H9 (cell line): ENCODE data around the gene PTOV1. TPM values are rescaled to one million over a fixed set of nuclear protein-coding genes. Genes with fewer than 3 reads are reported as not detected.

Experiments
- DNase-seq: peaks from one replicate; pipeline ENCODE4 v3.0.0-alpha.2; 2017
- H2AFZ ChIP-seq: one replicate; pipeline ENCODE4 v1.6.1; 2013; ENCODE audit warnings: mild to moderate bottlenecking, low read length, control low read depth, moderate library complexity
- H2AK5ac ChIP-seq: 2 replicates; pipeline ENCODE4 v1.6.1; 2013; ENCODE audit warnings: low read length, control low read depth, mixed read lengths; ENCODE audit not compliant: insufficient read length
- H2BK120ac ChIP-seq: one replicate; pipeline ENCODE4 v1.6.1; 2013; ENCODE audit warnings: low read depth, mild to moderate bottlenecking, low read length, control low read depth, inconsistent platforms; ENCODE audit not compliant: poor library complexity, severe bottlenecking
- H2BK12ac ChIP-seq: 2 replicates; pipeline ENCODE4 v1.6.1; 2013; ENCODE audit warnings: low read length, control low read depth, mixed read lengths, low read depth; ENCODE audit not compliant: insufficient read length
- H2BK15ac ChIP-seq: 2 replicates; pipeline ENCODE4 v1.6.1; 2013; ENCODE audit warnings: low read depth, low read length, control low read depth
- H2BK20ac ChIP-seq: one replicate; pipeline ENCODE4 v1.6.1; 2013; ENCODE audit warnings: low read depth, mild to moderate bottlenecking, low read length, control low read depth, inconsistent platforms; ENCODE audit not compliant: poor library complexity, severe bottlenecking
- H2BK5ac ChIP-seq: 2 replicates; pipeline ENCODE4 v1.6.1; 2013; ENCODE audit warnings: low read length, control low read depth, mixed read lengths; ENCODE audit not compliant: insufficient read length
- H3K14ac ChIP-seq: 2 replicates; pipeline ENCODE4 v1.6.1; 2013; ENCODE audit warnings: low read length, control low read depth; ENCODE audit not compliant: insufficient read depth
- H3K18ac ChIP-seq: 2 replicates; pipeline ENCODE4 v1.6.1; 2013; ENCODE audit warnings: low read depth, mild to moderate bottlenecking, mixed read lengths, low read length, control low read depth; ENCODE audit not compliant: insufficient read length
- H3K23ac ChIP-seq: 2 replicates; pipeline ENCODE4 v1.6.1; 2013; ENCODE audit warnings: low read length, control low read depth, mixed read lengths, low read depth; ENCODE audit not compliant: insufficient read length
- H3K23me2 ChIP-seq: 2 replicates; pipeline ENCODE4 v1.6.1; 2013; ENCODE audit warnings: low read depth, mild to moderate bottlenecking, mixed read lengths, low read length, control low read depth; ENCODE audit not compliant: insufficient read length, poor library complexity, severe bottlenecking
- H3K27ac ChIP-seq: 2 replicates; pipeline ENCODE4 v1.5.1; 2013; ENCODE audit warnings: low read length, control low read depth, mixed read lengths, low read depth; ENCODE audit not compliant: insufficient read length
- H3K27me3 ChIP-seq: 2 replicates; pipeline ENCODE4 v1.6.1; 2013; ENCODE audit warnings: low read length, control low read depth, inconsistent platforms; ENCODE audit not compliant: insufficient read depth
- H3K4ac ChIP-seq: 2 replicates; pipeline ENCODE4 v1.6.1; 2013; ENCODE audit warnings: low read depth, mild to moderate bottlenecking, control low read depth, inconsistent platforms, low read length, moderate library complexity
- H3K4me1 ChIP-seq: 2 replicates; pipeline ENCODE4 v1.6.1; 2013; ENCODE audit warnings: low read length, control low read depth, inconsistent platforms; ENCODE audit not compliant: insufficient read depth
- H3K4me2 ChIP-seq: 2 replicates; pipeline ENCODE4 v1.6.1; 2013; ENCODE audit warnings: low read length, control low read depth, mixed read lengths; ENCODE audit not compliant: insufficient read length, insufficient read depth
- H3K56ac ChIP-seq: 2 replicates; pipeline ENCODE4 v1.6.1; 2013; ENCODE audit warnings: low read depth, mild to moderate bottlenecking, mixed read lengths, low read length, control low read depth; ENCODE audit not compliant: insufficient read length
- H3K79me1 ChIP-seq: 2 replicates; pipeline ENCODE4 v1.6.1; 2013; ENCODE audit warnings: low read depth, mild to moderate bottlenecking, moderate library complexity, low read length, control low read depth, inconsistent platforms; ENCODE audit not compliant: insufficient read depth, poor library complexity, severe bottlenecking
- H3K79me2 ChIP-seq: 2 replicates; pipeline ENCODE4 v1.6.1; 2013; ENCODE audit warnings: low read length, control low read depth, inconsistent platforms; ENCODE audit not compliant: insufficient read depth
- H3K9ac ChIP-seq: 2 replicates; pipeline ENCODE4 v1.6.1; 2013; ENCODE audit warnings: low read length, control low read depth, mixed read lengths; ENCODE audit not compliant: insufficient read length; ENCODE audit errors: extremely low read depth
- H3K9me3 ChIP-seq: one replicate; pipeline ENCODE4 v1.6.1; 2013; ENCODE audit warnings: low read depth, low read length, inconsistent platforms; ENCODE audit not compliant: control insufficient read depth
- H3T11ph ChIP-seq: one replicate; pipeline ENCODE4 v1.6.1; 2013; ENCODE audit warnings: mild to moderate bottlenecking, low read length, control low read depth, inconsistent platforms
- H4K20me1 ChIP-seq: one replicate; pipeline ENCODE4 v1.6.1; 2013; ENCODE audit not compliant: control insufficient read depth, insufficient read length, insufficient read depth
- H4K5ac ChIP-seq: 2 replicates; pipeline ENCODE4 v1.6.1; 2013; ENCODE audit warnings: low read depth, mild to moderate bottlenecking, mixed read lengths, low read length, control low read depth; ENCODE audit not compliant: insufficient read length
- H4K8ac ChIP-seq: replicated peaks from 2 replicates; pipeline ENCODE4 v1.6.1; 2013; ENCODE audit warnings: low read length, control low read depth, mixed read lengths, low read depth; ENCODE audit not compliant: insufficient read length
- H4K91ac ChIP-seq: 2 replicates; pipeline ENCODE4 v1.6.1; 2013; ENCODE audit warnings: low read depth, mild to moderate bottlenecking, moderate library complexity, mixed read lengths, low read length, control low read depth; ENCODE audit not compliant: insufficient read length
- H3K27ac Mint-ChIP-seq, 3 experiments: 2 replicates in 2 of 3; 3 replicates in 1 of 3; pipeline ENCODE4 v1.8.0; 2020 to 2021; ENCODE audit warnings: mixed read lengths in 3 of 3, mild to moderate bottlenecking in 1 of 3, moderate library complexity in 1 of 3
- H3K27me3 Mint-ChIP-seq: 2 replicates; pipeline ENCODE4 v1.8.0; 2021; ENCODE audit warnings: low read depth, mild to moderate bottlenecking, moderate library complexity, mixed read lengths
- H3K36me3 Mint-ChIP-seq, 3 experiments: 2 replicates in 2 of 3; 3 replicates in 1 of 3; pipeline ENCODE4 v1.8.0; 2020 to 2021; ENCODE audit warnings: low read depth in 3 of 3, mixed read lengths in 3 of 3; ENCODE audit not compliant: insufficient read depth in 1 of 3
- H3K4me1 Mint-ChIP-seq, 2 experiments: 2 replicates each; pipeline ENCODE4 v1.8.0; 2020; ENCODE audit warnings: mixed read lengths in 2 of 2
- H3K4me3 Mint-ChIP-seq, 2 experiments: 2 replicates in 1 of 2; 3 replicates in 1 of 2; pipeline ENCODE4 v1.8.0; 2020 to 2021; ENCODE audit warnings: mild to moderate bottlenecking in 2 of 2, mixed read lengths in 2 of 2, moderate library complexity in 1 of 2
- H3K9me3 Mint-ChIP-seq, 2 experiments: 2 replicates in 1 of 2; 3 replicates in 1 of 2; pipeline ENCODE4 v1.8.0; 2020; ENCODE audit warnings: mild to moderate bottlenecking in 2 of 2, mixed read lengths in 2 of 2, moderate library complexity in 1 of 2
- WGBS: extraction: QIAGEN DNeasy Blood & Tissue Kit; methylation state at CpG from one replicate; pipeline ENCODE4 v1.1.7; 2013; ENCODE audit warnings: missing lambda C conversion rate, low lambda C conversion rate, mixed read lengths; ENCODE audit not compliant: insufficient read length; ENCODE audit errors: extremely low coverage; 5-methylcytosine and 5-hydroxymethylcytosine counted together
- total RNA-seq: library from RNA; stranded (reverse); gene quantifications from 2 replicates; pipeline ENCODE4 v1.2.1, GENCODE V29; 2021
- TF ChIP-seq, protein P1 (sequence below): fragments of 200-600 bp; sonication (generic); conservative IDR thresholded peaks from 3 replicates; pipeline ENCODE4 v1.8.0; 2021; ENCODE audit warnings: antibody characterized with exemption, mild to moderate bottlenecking

PTOV1 gene
- total RNA-seq, 1 experiment from 2014 or later, result 309 TPM

DNA sequence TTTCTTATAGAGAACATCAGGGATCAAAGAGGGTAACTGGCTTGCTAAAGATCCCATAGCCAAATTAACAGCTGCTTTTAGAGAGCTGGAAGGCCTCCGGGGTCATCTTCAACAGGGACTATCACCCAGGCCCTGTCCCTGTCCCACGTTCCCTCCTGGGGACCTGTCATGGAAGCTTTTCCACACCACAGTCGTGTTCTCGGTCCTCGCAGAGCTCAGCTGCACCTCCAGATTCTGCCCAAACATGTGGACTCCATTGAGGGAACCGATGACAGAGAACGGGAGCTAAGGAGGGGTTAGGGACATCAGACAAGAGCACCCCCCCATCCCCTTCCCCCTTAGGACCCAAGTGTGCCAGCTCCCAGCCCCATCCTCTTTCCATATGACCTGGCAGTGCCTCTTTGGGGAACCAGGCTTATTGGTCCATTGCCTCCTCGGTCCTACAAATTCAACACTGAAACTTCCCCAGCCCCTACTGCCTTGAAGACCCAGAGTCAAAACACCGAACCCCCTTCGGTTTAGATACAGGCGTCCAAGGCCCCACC is 38.4 kb upstream of the PTOV1 start:
- H3K23me2 ChIP-seq, result peaks cover 13% of the 10 kb centered on the region
- H3K79me2 ChIP-seq, result no peaks in the 10 kb centered on the region
- TF ChIP-seq, protein P1, sequence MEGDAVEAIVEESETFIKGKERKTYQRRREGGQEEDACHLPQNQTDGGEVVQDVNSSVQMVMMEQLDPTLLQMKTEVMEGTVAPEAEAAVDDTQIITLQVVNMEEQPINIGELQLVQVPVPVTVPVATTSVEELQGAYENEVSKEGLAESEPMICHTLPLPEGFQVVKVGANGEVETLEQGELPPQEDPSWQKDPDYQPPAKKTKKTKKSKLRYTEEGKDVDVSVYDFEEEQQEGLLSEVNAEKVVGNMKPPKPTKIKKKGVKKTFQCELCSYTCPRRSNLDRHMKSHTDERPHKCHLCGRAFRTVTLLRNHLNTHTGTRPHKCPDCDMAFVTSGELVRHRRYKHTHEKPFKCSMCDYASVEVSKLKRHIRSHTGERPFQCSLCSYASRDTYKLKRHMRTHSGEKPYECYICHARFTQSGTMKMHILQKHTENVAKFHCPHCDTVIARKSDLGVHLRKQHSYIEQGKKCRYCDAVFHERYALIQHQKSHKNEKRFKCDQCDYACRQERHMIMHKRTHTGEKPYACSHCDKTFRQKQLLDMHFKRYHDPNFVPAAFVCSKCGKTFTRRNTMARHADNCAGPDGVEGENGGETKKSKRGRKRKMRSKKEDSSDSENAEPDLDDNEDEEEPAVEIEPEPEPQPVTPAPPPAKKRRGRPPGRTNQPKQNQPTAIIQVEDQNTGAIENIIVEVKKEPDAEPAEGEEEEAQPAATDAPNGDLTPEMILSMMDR, result no peak
- no CpG with 5 or more reads among the region's 11 CpGs for WGBS
- H2BK12ac ChIP-seq, result peak overlapping the region; percentile 47
- no peak overlapping the region for H2BK20ac ChIP-seq
- no peak overlapping the region for H2AFZ ChIP-seq
- no peak overlapping the region for H2BK15ac ChIP-seq
- Mint-ChIP-seq H3K4me1 (peaks cover 18 to 39% of the 10 kb centered on the region in 2 experiments), H3K36me3 (peaks cover 4 to 9% (median 7%) of the 10 kb centered on the region in 3 experiments; a peak in 5 of 7 replicates), H3K9me3 (no peaks in the 10 kb centered on the region; a peak in 1 of 5 replicates), H3K27me3 (peaks cover 7% of the 10 kb centered on the region), H3K27ac (peak overlapping the region; percentile 97 to 100 (median 100); a peak in 4 of 7 replicates), H3K4me3 (peak overlapping the region; percentile 90 to 96)
- peak overlapping the region; percentile 84 for H3K4me2 ChIP-seq
- H4K8ac ChIP-seq, result no peak overlapping the region
- peaks cover 3% of the 10 kb centered on the region for H3K4me1 ChIP-seq
- H3K9me3 ChIP-seq, result no peaks in the 10 kb centered on the region
- no peaks in the 10 kb centered on the region for H3K79me1 ChIP-seq
- H2AK5ac ChIP-seq, result no peak overlapping the region
- H4K20me1 ChIP-seq, result no peaks in the 10 kb centered on the region
- no peak overlapping the region for H3K56ac ChIP-seq
- H3K18ac ChIP-seq, result peak overlapping the region; percentile 79
- H4K5ac ChIP-seq, result peak overlapping the region; percentile 50
- H3T11ph ChIP-seq, result no peak overlapping the region
- H3K9ac ChIP-seq, result peak overlapping the region; percentile 71
- H3K23ac ChIP-seq, result no peak overlapping the region
- H3K4ac ChIP-seq, result no peak overlapping the region
- H3K27me3 ChIP-seq, result no peaks in the 10 kb centered on the region
- peak overlapping the region; percentile 14 for H4K91ac ChIP-seq
- peak overlapping the region; percentile 63 for H2BK120ac ChIP-seq
- H2BK5ac ChIP-seq, result no peak overlapping the region
- H3K14ac ChIP-seq, result peak overlapping the region; percentile 89
- peak overlapping the region; percentile 71 for H3K27ac ChIP-seq
- no peak for DNase-seq
